C4-2B (cell line): Measurements from ENCODE around the gene GPR158.

ENCODE experiments used
- H3K27ac ChIP-seq: fragments of 450-650 bp; 2 replicates; pipeline ENCODE4 v1.5.1; 2017
- ZFX ChIP-seq: fragments of 450-650 bp; IDR thresholded peaks from 2 replicates; pipeline ENCODE4 v1.6.1; 2017
- TF ChIP-seq, protein P1 (sequence below): fragments of 450-650 bp; conservative IDR thresholded peaks from 2 replicates; pipeline ENCODE4 v1.5.1; 2017; ENCODE audit warnings: mild to moderate bottlenecking

GPR158 gene

DNA sequence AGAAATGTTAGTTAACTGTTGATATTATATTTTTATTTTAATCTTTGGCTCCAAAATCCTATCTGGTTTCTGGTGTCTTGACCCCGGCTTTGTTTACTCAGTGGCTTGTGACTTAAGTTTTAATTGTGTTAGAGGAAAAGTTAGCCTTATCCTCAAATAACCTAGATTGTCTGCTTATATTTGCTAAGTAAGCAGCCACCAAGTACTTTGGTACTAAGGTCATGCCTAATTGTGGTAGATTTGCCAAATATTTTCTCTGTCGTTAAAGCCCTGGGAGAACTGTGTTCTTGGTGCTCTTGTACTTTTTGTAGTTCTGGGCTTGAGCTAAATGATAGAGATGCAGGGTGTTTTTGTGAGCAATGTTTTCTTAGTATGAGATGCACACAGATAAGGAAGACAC lies 34.8 kb downstream of the GPR158 start:
- no peak overlapping the region for H3K27ac ChIP-seq
- TF ChIP-seq, protein P1, sequence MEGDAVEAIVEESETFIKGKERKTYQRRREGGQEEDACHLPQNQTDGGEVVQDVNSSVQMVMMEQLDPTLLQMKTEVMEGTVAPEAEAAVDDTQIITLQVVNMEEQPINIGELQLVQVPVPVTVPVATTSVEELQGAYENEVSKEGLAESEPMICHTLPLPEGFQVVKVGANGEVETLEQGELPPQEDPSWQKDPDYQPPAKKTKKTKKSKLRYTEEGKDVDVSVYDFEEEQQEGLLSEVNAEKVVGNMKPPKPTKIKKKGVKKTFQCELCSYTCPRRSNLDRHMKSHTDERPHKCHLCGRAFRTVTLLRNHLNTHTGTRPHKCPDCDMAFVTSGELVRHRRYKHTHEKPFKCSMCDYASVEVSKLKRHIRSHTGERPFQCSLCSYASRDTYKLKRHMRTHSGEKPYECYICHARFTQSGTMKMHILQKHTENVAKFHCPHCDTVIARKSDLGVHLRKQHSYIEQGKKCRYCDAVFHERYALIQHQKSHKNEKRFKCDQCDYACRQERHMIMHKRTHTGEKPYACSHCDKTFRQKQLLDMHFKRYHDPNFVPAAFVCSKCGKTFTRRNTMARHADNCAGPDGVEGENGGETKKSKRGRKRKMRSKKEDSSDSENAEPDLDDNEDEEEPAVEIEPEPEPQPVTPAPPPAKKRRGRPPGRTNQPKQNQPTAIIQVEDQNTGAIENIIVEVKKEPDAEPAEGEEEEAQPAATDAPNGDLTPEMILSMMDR: no peak
- no peak for TF ChIP-seq ZFX

DNA sequence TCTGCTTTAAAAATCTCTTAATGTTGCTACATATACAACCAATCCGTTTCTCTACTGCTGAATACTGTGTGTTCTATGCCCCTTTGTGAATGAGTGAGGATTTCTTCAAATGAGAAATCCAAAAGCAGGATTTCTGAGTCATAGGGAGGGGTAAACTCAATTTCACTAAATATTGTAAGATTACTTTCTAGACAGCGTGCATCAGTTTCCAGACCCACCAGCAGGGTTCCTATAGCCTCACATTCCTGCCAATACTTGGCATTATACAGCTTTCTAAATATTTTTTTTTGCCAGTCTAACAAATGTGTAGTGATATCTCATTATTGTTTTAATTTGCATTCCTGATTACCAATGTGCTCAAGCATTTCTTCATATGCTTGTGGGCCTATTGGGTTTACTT lies 35.5 kb downstream of the GPR158 start:
- TF ChIP-seq, protein P1: peak; percentile 35; the same call in 1 of the 2 replicates
- TF ChIP-seq ZFX: no peak
- H3K27ac ChIP-seq: no peak overlapping the region

DNA sequence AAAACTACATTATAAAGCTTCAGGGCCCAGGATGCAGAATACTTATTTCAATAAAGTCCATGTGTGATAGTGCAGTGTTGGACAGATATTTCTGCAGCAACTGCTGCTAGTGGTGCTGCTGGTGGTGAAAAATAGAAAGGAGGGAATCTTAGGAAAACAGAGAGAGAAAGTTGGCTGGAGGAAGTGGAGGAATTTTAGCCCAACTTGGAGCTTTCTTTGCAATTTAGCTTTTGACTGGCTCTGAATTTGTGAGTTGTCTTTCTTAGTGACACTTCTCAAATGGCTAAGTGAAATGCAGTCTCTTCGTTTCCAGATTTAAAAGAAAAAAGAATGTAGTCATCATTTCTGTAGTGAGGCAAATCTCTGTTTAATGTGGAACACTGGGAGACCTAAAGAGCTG lies 45.4 kb downstream of the GPR158 start:
- H3K27ac ChIP-seq: no peak overlapping the region
- TF ChIP-seq, protein P1: no peak
- TF ChIP-seq ZFX: no peak

DNA sequence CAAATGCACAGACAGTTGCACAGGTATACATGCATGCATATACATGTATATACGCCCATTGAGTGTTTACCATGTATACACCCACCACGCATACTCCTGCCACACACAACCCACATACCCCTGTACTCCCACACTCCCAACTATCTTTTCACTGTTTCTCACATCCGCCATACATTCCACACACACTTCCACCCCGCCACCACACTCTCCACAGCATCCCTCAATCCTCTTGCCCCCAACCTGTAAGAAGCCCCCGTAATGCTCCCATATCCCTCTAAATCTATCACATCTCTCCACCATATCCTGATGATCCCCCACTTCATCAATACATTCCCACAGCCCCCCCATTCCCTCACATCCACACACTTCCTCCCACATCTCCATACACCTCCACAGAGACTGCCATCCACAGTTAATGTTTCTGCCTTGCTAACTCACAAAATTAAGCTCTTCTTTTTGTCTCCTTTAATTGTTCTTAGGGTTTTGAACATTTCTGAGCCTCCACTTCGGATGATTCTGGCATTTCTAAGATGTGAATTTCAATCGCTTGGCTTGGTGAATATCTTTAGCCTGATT lies 47.4 kb downstream of the GPR158 start:
- H3K27ac ChIP-seq: no peak overlapping the region
- no peak for TF ChIP-seq ZFX
- TF ChIP-seq, protein P1: no peak

GRCh38 chr10:25226775-25227682 lies 52.2 kb downstream of the GPR158 start:
- TF ChIP-seq, protein P1: peak; percentile 94
- no peak for TF ChIP-seq ZFX
- H3K27ac ChIP-seq: no peak overlapping the region

GRCh38 chr10:25231751-25232150 lies 57.0 kb downstream of the GPR158 start:
- H3K27ac ChIP-seq: no peak overlapping the region
- TF ChIP-seq ZFX: no peak
- TF ChIP-seq, protein P1: no peak

- TF ChIP-seq, protein P1: no peak
- no peak for TF ChIP-seq ZFX
- H3K27ac ChIP-seq: no peak overlapping the region
These were observed 57.4 kb downstream of the GPR158 start for GRCh38 chr10:25232204-25232603.
